ENCODE data around the gene NUDT2. TPM values are rescaled to one million over a fixed set of nuclear protein-coding genes. Genes with fewer than 3 reads are reported as not detected.

Gene NUDT2
- total RNA-seq, 1 donor from 2014 or later, result 12.8 TPM

DNA sequence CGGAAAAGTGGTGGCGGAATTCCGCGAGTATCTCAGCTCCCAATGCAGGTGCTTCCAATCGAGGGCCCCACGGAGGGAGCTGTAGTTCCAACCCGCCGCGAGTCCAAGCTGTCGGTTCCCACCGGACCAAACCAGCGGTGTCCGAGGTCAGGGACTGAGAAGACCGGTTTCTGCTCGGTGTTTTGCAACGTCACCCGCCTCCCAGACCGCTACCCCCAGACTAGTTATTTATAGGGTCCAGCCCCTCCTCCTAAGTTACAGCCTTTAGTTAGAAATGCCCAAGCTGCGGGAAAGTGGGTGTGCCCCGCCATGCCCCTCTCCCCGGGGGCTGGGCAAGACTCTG lies 48.0 kb downstream of the NUDT2 start:
- peak overlapping the region; percentile 88 for H3K4me3 Mint-ChIP-seq (ENCODE audit: unreplicated experiment)
- peaks cover 9% of the 10 kb centered on the region for H3K36me3 Mint-ChIP-seq (ENCODE audit: low read depth, unreplicated experiment)

DNA sequence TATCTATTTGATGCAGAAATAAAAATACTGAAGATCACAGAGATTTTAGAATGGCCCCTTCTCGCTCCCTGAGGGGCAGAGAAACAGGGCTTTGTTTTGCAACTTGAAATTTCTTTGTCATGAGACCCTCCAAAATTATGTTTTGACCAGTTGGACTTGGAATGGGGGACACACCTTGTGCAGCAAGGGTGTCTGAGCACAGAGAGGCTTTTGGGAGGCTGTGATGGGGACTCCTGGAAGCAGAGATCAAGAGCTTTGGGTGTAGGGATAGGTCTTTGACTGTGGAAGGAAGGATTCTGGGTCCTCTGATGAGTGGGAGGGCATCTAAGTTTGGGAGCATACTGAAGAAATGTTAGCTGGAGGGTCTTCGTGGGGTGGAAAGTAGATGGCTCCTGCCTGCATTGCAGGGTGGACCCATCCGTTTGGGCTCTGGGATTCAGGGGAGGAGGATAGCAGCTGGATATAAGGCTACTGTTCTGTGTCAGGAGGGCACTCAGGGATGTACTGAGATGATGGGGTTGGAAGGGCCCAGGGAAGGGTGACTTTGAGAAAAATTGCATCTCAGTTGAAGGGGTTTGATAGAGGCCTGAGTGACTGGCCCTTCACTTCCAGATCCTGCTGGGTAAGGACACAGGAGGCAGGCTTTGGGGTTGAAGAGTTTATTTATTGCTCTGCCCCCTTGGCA lies 49.1 kb downstream of the NUDT2 start:
- Histone ChIP-seq H3K4me1 (ENCODE audit: insufficient read depth, low read length) (peaks cover 12% of the 10 kb centered on the region), H3K36me3 (ENCODE audit: insufficient read depth, low read length) (no peaks in the 10 kb centered on the region), H3K9me3 (ENCODE audit: insufficient read depth, low read depth, low read length) (no peaks in the 10 kb centered on the region), H3K27me3 (ENCODE audit: insufficient read depth, low read length) (peaks cover 5% of the 10 kb centered on the region), H3K4me2 (ENCODE audit: low read length) (no peak overlapping the region), H2AFZ (ENCODE audit: low read depth, low read length) (no peak overlapping the region), H3K27ac (ENCODE audit: low read depth, low read length) (no peak overlapping the region), H3K4me3 (ENCODE audit: insufficient read depth, low read depth, low read length) (no peak overlapping the region), H3K9ac (ENCODE audit: low read length) (no peak overlapping the region), H4K20me1 (ENCODE audit: insufficient read depth, low read length) (no peaks in the 10 kb centered on the region), H3K79me2 (ENCODE audit: insufficient read depth, low read length) (no peaks in the 10 kb centered on the region)
- Mint-ChIP-seq H3K27ac (ENCODE audit: unreplicated experiment) (no peak overlapping the region), H3K36me3 (ENCODE audit: low read depth, unreplicated experiment) (peaks cover 11% of the 10 kb centered on the region), H3K4me3 (ENCODE audit: unreplicated experiment) (peak overlapping the region; percentile 40), H3K9me3 (ENCODE audit: unreplicated experiment) (peaks cover 5% of the 10 kb centered on the region), H3K27me3 (ENCODE audit: low read depth, unreplicated experiment) (peaks cover 32% of the 10 kb centered on the region), H3K4me1 (ENCODE audit: low read depth, unreplicated experiment) (peaks cover 9% of the 10 kb centered on the region)
- FAIRE-seq (no peak), DNase-seq (ENCODE audit: low read depth) (no peak)
- TF ChIP-seq, protein P1, sequence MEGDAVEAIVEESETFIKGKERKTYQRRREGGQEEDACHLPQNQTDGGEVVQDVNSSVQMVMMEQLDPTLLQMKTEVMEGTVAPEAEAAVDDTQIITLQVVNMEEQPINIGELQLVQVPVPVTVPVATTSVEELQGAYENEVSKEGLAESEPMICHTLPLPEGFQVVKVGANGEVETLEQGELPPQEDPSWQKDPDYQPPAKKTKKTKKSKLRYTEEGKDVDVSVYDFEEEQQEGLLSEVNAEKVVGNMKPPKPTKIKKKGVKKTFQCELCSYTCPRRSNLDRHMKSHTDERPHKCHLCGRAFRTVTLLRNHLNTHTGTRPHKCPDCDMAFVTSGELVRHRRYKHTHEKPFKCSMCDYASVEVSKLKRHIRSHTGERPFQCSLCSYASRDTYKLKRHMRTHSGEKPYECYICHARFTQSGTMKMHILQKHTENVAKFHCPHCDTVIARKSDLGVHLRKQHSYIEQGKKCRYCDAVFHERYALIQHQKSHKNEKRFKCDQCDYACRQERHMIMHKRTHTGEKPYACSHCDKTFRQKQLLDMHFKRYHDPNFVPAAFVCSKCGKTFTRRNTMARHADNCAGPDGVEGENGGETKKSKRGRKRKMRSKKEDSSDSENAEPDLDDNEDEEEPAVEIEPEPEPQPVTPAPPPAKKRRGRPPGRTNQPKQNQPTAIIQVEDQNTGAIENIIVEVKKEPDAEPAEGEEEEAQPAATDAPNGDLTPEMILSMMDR (IDR thresholded peaks at IDR 0.05; ENCODE audit: insufficient read depth, low read depth, low read length), result no peak
- TF ChIP-seq EZH2 (IDR thresholded peaks at IDR 0.05; ENCODE audit: insufficient read depth, low read length), result no peak

More for the DNA sequence above, 48.0 kb downstream of the NUDT2 start:
- peak overlapping the region; percentile 68 for H3K4me3 ChIP-seq (ENCODE audit: insufficient read depth, low read depth, low read length)
- no peak for DNase-seq (ENCODE audit: low read depth)
- H4K20me1 ChIP-seq (ENCODE audit: insufficient read depth, low read length), result no peaks in the 10 kb centered on the region
- Mint-ChIP-seq H3K4me1 (ENCODE audit: low read depth, unreplicated experiment) (peaks cover 9% of the 10 kb centered on the region), H3K9me3 (ENCODE audit: unreplicated experiment) (no peaks in the 10 kb centered on the region), H3K27me3 (ENCODE audit: low read depth, unreplicated experiment) (peaks cover 25% of the 10 kb centered on the region), H3K27ac (ENCODE audit: unreplicated experiment) (no peak overlapping the region)
- H2AFZ ChIP-seq (ENCODE audit: low read depth, low read length), result peak overlapping the region; percentile 68
- H3K9me3 ChIP-seq (ENCODE audit: insufficient read depth, low read depth, low read length), result peaks cover 2% of the 10 kb centered on the region
- peaks cover 5% of the 10 kb centered on the region for H3K27me3 ChIP-seq (ENCODE audit: insufficient read depth, low read length)
- H3K4me1 ChIP-seq (ENCODE audit: insufficient read depth, low read length), result peaks cover 12% of the 10 kb centered on the region
- TF ChIP-seq, protein P1 (IDR thresholded peaks at IDR 0.05; ENCODE audit: insufficient read depth, low read depth, low read length), result no peak
- TF ChIP-seq EZH2 (IDR thresholded peaks at IDR 0.05; ENCODE audit: insufficient read depth, low read length), result no peak
- H3K36me3 ChIP-seq (ENCODE audit: insufficient read depth, low read length), result no peaks in the 10 kb centered on the region
- no peak for FAIRE-seq
- no peak overlapping the region for H3K27ac ChIP-seq (ENCODE audit: low read depth, low read length)
- H3K79me2 ChIP-seq (ENCODE audit: insufficient read depth, low read length), result no peaks in the 10 kb centered on the region
- H3K9ac ChIP-seq (ENCODE audit: low read length), result peak overlapping the region; percentile 71
- H3K4me2 ChIP-seq (ENCODE audit: low read length), result peak overlapping the region; percentile 86

DNA sequence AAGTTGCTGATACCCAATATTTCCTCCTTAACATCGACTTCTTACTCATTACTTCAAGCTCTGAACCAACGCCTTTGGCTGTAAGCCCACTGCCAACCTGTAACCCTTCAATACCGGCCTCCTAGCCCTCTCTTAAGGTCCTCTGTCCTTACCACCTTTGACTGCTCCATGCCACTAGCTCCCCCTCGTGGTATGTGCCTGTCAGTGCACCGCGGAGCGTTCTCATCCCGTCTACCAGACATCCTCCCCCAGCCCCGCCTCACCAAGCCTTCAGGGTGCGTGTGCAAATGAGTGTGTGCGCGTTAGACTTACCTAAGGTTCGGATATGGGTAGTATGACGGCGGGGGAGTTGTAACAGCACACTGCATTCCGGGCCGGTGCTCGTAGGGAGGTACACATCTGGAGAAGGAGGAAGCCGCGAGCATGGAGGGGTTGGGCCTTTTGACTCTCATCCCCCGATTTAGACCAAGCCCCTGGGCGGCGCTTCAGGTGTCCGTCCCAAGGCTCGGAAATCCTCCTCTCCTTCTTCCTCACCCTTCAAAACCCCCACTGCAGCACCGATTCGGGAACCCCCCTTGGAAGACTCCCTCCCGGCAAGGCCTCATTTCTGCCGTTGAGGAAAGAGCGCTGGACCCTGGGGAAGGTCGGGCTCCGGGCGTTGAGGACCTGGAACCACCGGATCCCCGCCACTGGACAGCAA lies 50.1 kb downstream of the NUDT2 start:
- Histone ChIP-seq H2AFZ (ENCODE audit: low read depth, low read length) (peak overlapping the region; percentile 73), H3K4me1 (ENCODE audit: insufficient read depth, low read length) (peaks cover 12% of the 10 kb centered on the region), H3K79me2 (ENCODE audit: insufficient read depth, low read length) (no peaks in the 10 kb centered on the region), H3K4me2 (ENCODE audit: low read length) (peak overlapping the region; percentile 96), H3K4me3 (ENCODE audit: insufficient read depth, low read depth, low read length) (no peak overlapping the region), H3K36me3 (ENCODE audit: insufficient read depth, low read length) (no peaks in the 10 kb centered on the region), H3K27ac (ENCODE audit: low read depth, low read length) (no peak overlapping the region), H4K20me1 (ENCODE audit: insufficient read depth, low read length) (no peaks in the 10 kb centered on the region), H3K9me3 (ENCODE audit: insufficient read depth, low read depth, low read length) (no peaks in the 10 kb centered on the region), H3K27me3 (ENCODE audit: insufficient read depth, low read length) (peaks cover 5% of the 10 kb centered on the region), H3K9ac (ENCODE audit: low read length) (no peak overlapping the region)
- Mint-ChIP-seq H3K4me1 (ENCODE audit: low read depth, unreplicated experiment) (peaks cover 9% of the 10 kb centered on the region), H3K9me3 (ENCODE audit: unreplicated experiment) (peaks cover 5% of the 10 kb centered on the region), H3K36me3 (ENCODE audit: low read depth, unreplicated experiment) (peaks cover 17% of the 10 kb centered on the region), H3K27ac (ENCODE audit: unreplicated experiment) (no peak overlapping the region), H3K27me3 (ENCODE audit: low read depth, unreplicated experiment) (peaks cover 41% of the 10 kb centered on the region), H3K4me3 (ENCODE audit: unreplicated experiment) (peak overlapping the region; percentile 74)
- FAIRE-seq, result no peak
- DNase-seq (ENCODE audit: low read depth), result peak; percentile 31
- TF ChIP-seq, protein P1 (IDR thresholded peaks at IDR 0.05; ENCODE audit: insufficient read depth, low read depth, low read length), result peak; percentile 93
- no peak for TF ChIP-seq EZH2 (IDR thresholded peaks at IDR 0.05; ENCODE audit: insufficient read depth, low read length)
